ENCODE measurements around the gene OLFML2B. TPM values are rescaled to one million over a fixed set of nuclear protein-coding genes. Genes with fewer than 3 reads are reported as not detected.

The OLFML2B gene
- total RNA-seq, 1 experiment from 2014 or later: 28.4 TPM

- no peak for DNase-seq (ENCODE audit: low read depth)
Measured at GRCh38 chr1:161945306-161946060, 78.2 kb downstream of the OLFML2B start.

- no peak for DNase-seq (ENCODE audit: low read depth)
Measured at GRCh38 chr1:161944381-161944780, 79.3 kb downstream of the OLFML2B start.

- no peak for DNase-seq (ENCODE audit: low read depth)
Measured at GRCh38 chr1:161943737-161944136, 79.9 kb downstream of the OLFML2B start.

GRCh38 chr1:161941726-161942436, 81.8 kb downstream of the OLFML2B start:
- no peak for DNase-seq (ENCODE audit: low read depth)

- DNase-seq (ENCODE audit: low read depth): no peak
Measured at GRCh38 chr1:161940866-161941591, 82.6 kb downstream of the OLFML2B start.

GRCh38 chr1:161936786-161937185, 86.9 kb downstream of the OLFML2B start:
- DNase-seq (ENCODE audit: low read depth): no peak

GRCh38 chr1:161935264-161935663, 88.4 kb downstream of the OLFML2B start:
- no peak for DNase-seq (ENCODE audit: low read depth)

GRCh38 chr1:161933592-161934588, 89.8 kb downstream of the OLFML2B start:
- DNase-seq (ENCODE audit: low read depth): peak; percentile 73

Other genes starting within 250 kb of the OLFML2B start
- gene NOS1AP, start 45.8 kb upstream of the OLFML2B start, total RNA-seq (2014; rRNA removed; shearing (Covaris generic)): 0.76 and 0.79 TPM in 2 replicates

Measured in M059J (cell line).